Osteoblast (primary cell): ENCODE results near the gene ARPIN. TPM values are rescaled to one million over a fixed set of nuclear protein-coding genes. Genes with fewer than 3 reads are reported as not detected.
"Not testable (repeated sequence)": the region's sequence is repeated elsewhere in the genome, so short reads cannot be mapped to it uniquely, and the experiment has no call there.

Experiments used
- DNase-seq: peaks from one replicate; pipeline ENCODE4 v3.0.0; 2011; ENCODE audit warnings: low spot score, mixed read lengths; ENCODE audit not compliant: insufficient read length; ENCODE audit errors: missing footprints
- H2AFZ ChIP-seq: 2 replicates; pipeline ENCODE4 v1.6.0; 2011; ENCODE audit warnings: mild to moderate bottlenecking, low read length
- H3K27ac ChIP-seq: 2 replicates; pipeline ENCODE4 v1.5.1; 2011; ENCODE audit warnings: mild to moderate bottlenecking, low read depth, low read length, moderate library complexity
- H3K27me3 ChIP-seq: 2 replicates; pipeline ENCODE4 v1.6.0; 2012; ENCODE audit warnings: mild to moderate bottlenecking, control low read depth, inconsistent platforms, low read length, moderate library complexity; ENCODE audit not compliant: insufficient read depth
- H3K36me3 ChIP-seq: 2 replicates; pipeline ENCODE4 v1.5.1; 2011; ENCODE audit warnings: mild to moderate bottlenecking, low read length, control low read depth, moderate library complexity; ENCODE audit not compliant: insufficient read depth
- H3K4me1 ChIP-seq: 2 replicates; pipeline ENCODE4 v1.5.1; 2011; ENCODE audit warnings: mild to moderate bottlenecking, low read length, control low read depth, moderate library complexity; ENCODE audit not compliant: insufficient read depth
- H3K4me2 ChIP-seq: 2 replicates; pipeline ENCODE4 v1.6.0; 2011; ENCODE audit warnings: mild to moderate bottlenecking, low read length; ENCODE audit not compliant: insufficient read depth
- H3K4me3 ChIP-seq: fragments of 200-600 bp; sonication (generic); 3 replicates; pipeline ENCODE4 v1.5.1; 2012; ENCODE audit warnings: mild to moderate bottlenecking, low read length, inconsistent platforms; ENCODE audit not compliant: insufficient read depth
- H3K79me2 ChIP-seq: 2 replicates; pipeline ENCODE4 v1.6.0; 2012; ENCODE audit warnings: mild to moderate bottlenecking, low read length, control low read depth, inconsistent platforms; ENCODE audit not compliant: insufficient read depth
- H3K9me3 ChIP-seq: 2 replicates; pipeline ENCODE4 v1.5.1; 2011; ENCODE audit warnings: low read depth, low read length, control low read depth
- H4K20me1 ChIP-seq: 2 replicates; pipeline ENCODE4 v1.6.0; 2012; ENCODE audit warnings: mild to moderate bottlenecking, low read length, control low read depth; ENCODE audit not compliant: insufficient read depth
- CTCF ChIP-seq: IDR thresholded peaks from 2 replicates; pipeline ENCODE4 v1.5.1; 2011; ENCODE audit warnings: mild to moderate bottlenecking, low read depth, low read length, moderate library complexity; ENCODE audit errors: extremely low read depth
- total RNA-seq: library from RNA; depleted of rRNA; stranded (reverse); fragments of >200 nt; gene quantifications from 2 replicates; pipeline ENCODE4 v1.2.3, GENCODE V29; 2012

ARPIN gene
- total RNA-seq, 1 donor, result 14.1 TPM

GRCh38 chr15:89885611-89886010, 27.1 kb downstream of the ARPIN start:
- Histone ChIP-seq H3K27me3 (no peaks in the 10 kb centered on the region), H3K4me2 (no peak overlapping the region), H3K79me2 (peaks cover 5% of the 10 kb centered on the region), H3K9me3 (no peaks in the 10 kb centered on the region), H2AFZ (no peak overlapping the region), H4K20me1 (peaks cover 3% of the 10 kb centered on the region), H3K36me3 (peaks cover 61% of the 10 kb centered on the region), H3K27ac (no peak overlapping the region), H3K4me3 (no peak overlapping the region), H3K4me1 (peaks cover 6% of the 10 kb centered on the region)
- TF ChIP-seq CTCF, result no peak
- no peak for DNase-seq

GRCh38 chr15:89885179-89885578, 27.6 kb downstream of the ARPIN start:
- H3K4me1 ChIP-seq, H3K27me3 ChIP-seq, H3K9me3 ChIP-seq, H2AFZ ChIP-seq, H3K4me3 ChIP-seq, H3K4me2 ChIP-seq, H4K20me1 ChIP-seq, DNase-seq, H3K79me2 ChIP-seq, H3K27ac ChIP-seq: not testable (repeated sequence)
- H3K36me3 ChIP-seq, result peaks cover 61% of the 10 kb centered on the region

- no peak for TF ChIP-seq CTCF
- Histone ChIP-seq H3K27me3 (no peaks in the 10 kb centered on the region), H3K9me3 (no peaks in the 10 kb centered on the region), H3K4me3 (no peak overlapping the region), H3K4me1 (peaks cover 5% of the 10 kb centered on the region), H3K4me2 (no peak overlapping the region), H3K27ac (no peak overlapping the region), H2AFZ (no peak overlapping the region), H3K36me3 (peaks cover 64% of the 10 kb centered on the region), H3K79me2 (no peaks in the 10 kb centered on the region), H4K20me1 (no peaks in the 10 kb centered on the region)
- DNase-seq, result no peak
Measured at GRCh38 chr15:89883518-89883917, 29.2 kb downstream of the ARPIN start.

GRCh38 chr15:89880727-89881126, 32.0 kb downstream of the ARPIN start:
- Histone ChIP-seq H3K79me2 (no peaks in the 10 kb centered on the region), H2AFZ (no peak overlapping the region), H3K9me3 (no peaks in the 10 kb centered on the region), H3K4me1 (no peaks in the 10 kb centered on the region), H3K4me2 (no peak overlapping the region), H3K27me3 (no peaks in the 10 kb centered on the region), H3K36me3 (peaks cover 63% of the 10 kb centered on the region), H3K27ac (no peak overlapping the region), H4K20me1 (no peaks in the 10 kb centered on the region), H3K4me3 (no peak overlapping the region)
- DNase-seq, result no peak
- no peak for TF ChIP-seq CTCF
